ENCODE data around the gene PARD6G. TPM values are rescaled to one million over a fixed set of nuclear protein-coding genes. Genes with fewer than 3 reads are reported as not detected.
A peak's percentile ranks its signal among the peaks of the same experiment; 100 is the strongest.

Gene PARD6G
- total RNA-seq, 1 donor from 2014 or later: 30.7 TPM

DNA sequence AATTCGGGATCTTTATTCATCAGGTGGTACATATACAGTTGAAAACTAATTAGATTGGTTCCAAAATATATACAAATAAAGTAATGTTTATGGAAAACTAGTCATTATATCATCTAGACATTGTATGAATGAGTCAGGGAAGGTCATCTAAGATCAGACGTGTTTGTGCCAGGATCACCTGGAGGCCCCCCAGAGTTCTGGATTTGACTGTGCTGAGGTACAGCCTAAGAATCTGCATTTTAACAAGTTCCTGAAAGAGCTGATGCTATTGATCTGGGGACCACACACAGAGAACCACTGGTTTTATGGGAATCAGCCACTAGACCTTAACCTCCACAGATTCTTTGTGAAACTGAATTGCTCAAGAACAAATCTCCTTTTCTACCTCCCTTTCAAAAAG lies 43.2 kb downstream of the PARD6G start:
- no peaks in the 10 kb centered on the region for H3K27me3 Mint-ChIP-seq (ENCODE audit: low read depth)

DNA sequence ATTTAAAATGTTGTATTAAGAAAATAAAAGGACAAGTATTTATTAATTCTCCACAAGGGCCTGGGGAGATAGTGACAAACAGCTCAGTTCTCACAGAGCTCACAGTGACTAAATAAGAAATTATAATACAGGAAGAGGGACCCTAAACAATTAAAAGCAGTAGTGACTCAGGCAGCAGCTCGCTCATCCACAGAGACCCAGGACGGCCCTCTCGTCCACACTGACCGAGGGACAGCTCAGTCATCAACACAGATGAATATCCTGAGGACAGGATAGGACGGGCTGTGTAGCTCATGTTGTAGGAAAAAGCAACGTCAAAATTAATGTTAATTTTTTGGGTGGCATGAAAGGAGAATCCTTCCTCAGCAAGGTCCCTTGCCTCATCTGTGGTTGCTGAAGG lies 44.1 kb downstream of the PARD6G start:
- H3K4me1 Mint-ChIP-seq: peaks cover 15% of the 10 kb centered on the region
- TF ChIP-seq, protein P1, sequence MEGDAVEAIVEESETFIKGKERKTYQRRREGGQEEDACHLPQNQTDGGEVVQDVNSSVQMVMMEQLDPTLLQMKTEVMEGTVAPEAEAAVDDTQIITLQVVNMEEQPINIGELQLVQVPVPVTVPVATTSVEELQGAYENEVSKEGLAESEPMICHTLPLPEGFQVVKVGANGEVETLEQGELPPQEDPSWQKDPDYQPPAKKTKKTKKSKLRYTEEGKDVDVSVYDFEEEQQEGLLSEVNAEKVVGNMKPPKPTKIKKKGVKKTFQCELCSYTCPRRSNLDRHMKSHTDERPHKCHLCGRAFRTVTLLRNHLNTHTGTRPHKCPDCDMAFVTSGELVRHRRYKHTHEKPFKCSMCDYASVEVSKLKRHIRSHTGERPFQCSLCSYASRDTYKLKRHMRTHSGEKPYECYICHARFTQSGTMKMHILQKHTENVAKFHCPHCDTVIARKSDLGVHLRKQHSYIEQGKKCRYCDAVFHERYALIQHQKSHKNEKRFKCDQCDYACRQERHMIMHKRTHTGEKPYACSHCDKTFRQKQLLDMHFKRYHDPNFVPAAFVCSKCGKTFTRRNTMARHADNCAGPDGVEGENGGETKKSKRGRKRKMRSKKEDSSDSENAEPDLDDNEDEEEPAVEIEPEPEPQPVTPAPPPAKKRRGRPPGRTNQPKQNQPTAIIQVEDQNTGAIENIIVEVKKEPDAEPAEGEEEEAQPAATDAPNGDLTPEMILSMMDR (IDR thresholded peaks at IDR 0.05; ENCODE audit: unreplicated experiment): no peak
- peaks cover 5% of the 10 kb centered on the region for H3K36me3 Mint-ChIP-seq
- H3K27ac Mint-ChIP-seq: no peak overlapping the region
- no peaks in the 10 kb centered on the region for H3K27me3 Mint-ChIP-seq (ENCODE audit: low read depth)
- peak in 1 of 2 experiments; percentile 33 for DNase-seq (ENCODE audit: low spot score in 2 of 2, unreplicated experiment in 2 of 2)
- H3K9me3 Mint-ChIP-seq: no peaks in the 10 kb centered on the region
- H3K4me3 Mint-ChIP-seq: no peak overlapping the region

More for the DNA sequence above, 43.2 kb downstream of the PARD6G start:
- Mint-ChIP-seq H3K4me1 (peaks cover 15% of the 10 kb centered on the region), H3K4me3 (no peak overlapping the region), H3K9me3 (no peaks in the 10 kb centered on the region), H3K36me3 (peaks cover 5% of the 10 kb centered on the region), H3K27ac (no peak overlapping the region)
- TF ChIP-seq, protein P1 (IDR thresholded peaks at IDR 0.05; ENCODE audit: unreplicated experiment): no peak
- no peak for DNase-seq (ENCODE audit: low spot score in 2 of 2, unreplicated experiment in 2 of 2)

DNA sequence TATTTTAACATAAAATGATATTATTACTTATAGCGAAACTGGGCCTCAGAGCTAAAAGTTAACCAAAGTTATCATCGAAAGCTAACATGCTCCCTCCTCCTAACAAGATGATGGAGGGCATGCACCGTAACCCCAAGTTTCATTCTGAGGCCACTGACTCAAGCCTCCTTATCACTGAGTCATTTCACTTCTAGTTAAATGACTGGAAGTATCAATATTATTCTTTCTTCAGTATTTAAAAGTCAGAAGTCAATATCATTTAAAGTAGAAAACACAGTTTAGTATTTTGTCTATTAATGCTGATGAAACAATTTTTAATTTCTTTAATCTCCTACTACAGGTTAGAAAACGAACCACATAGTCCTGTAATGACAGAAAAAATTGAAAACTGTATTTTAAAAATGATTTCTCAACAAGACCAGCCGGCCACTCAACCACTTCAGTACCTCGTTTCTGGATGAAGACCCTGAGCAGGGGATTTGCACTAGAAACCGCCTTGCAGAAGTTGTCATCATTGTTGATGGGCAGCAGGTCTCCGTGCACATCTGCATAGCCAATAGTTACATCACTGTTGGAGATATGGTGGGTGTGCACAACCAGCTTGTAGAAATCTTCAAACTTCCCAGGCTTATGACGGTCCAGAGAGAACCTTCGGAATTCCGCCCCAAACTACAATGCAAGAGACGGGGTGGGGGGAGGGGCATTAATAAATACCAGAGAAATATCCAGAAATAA lies 44.9 kb downstream of the PARD6G start:
- TF ChIP-seq, protein P1 (IDR thresholded peaks at IDR 0.05; ENCODE audit: unreplicated experiment): no peak
- H3K36me3 Mint-ChIP-seq: peaks cover 5% of the 10 kb centered on the region
- no peak overlapping the region for H3K4me3 Mint-ChIP-seq
- peaks cover 20% of the 10 kb centered on the region for H3K4me1 Mint-ChIP-seq
- no peak overlapping the region for H3K27ac Mint-ChIP-seq
- H3K27me3 Mint-ChIP-seq (ENCODE audit: low read depth): no peaks in the 10 kb centered on the region
- H3K9me3 Mint-ChIP-seq: no peaks in the 10 kb centered on the region
- no peak for DNase-seq (ENCODE audit: low spot score in 2 of 2, unreplicated experiment in 2 of 2)

DNA sequence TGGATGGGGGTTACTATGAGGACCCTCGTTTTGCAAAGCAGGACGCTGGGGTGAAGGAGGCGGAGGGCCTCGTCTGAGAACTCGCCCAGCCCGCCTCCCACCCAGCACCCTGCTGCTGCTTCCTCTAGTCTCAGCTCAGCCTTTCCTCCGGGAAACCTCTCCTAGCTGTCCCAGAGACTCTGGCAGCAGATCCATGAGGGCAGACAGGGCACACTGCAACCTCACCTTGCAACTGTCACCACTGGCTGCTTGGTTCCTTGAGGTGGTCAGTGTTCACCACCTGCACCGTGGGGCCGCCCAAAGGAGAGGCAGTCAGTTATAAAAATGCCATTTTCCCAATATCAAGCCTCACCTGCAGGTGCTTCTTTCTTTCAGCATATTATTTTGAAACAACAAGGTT lies 45.6 kb downstream of the PARD6G start:
- H3K27ac Mint-ChIP-seq: no peak overlapping the region

DNA sequence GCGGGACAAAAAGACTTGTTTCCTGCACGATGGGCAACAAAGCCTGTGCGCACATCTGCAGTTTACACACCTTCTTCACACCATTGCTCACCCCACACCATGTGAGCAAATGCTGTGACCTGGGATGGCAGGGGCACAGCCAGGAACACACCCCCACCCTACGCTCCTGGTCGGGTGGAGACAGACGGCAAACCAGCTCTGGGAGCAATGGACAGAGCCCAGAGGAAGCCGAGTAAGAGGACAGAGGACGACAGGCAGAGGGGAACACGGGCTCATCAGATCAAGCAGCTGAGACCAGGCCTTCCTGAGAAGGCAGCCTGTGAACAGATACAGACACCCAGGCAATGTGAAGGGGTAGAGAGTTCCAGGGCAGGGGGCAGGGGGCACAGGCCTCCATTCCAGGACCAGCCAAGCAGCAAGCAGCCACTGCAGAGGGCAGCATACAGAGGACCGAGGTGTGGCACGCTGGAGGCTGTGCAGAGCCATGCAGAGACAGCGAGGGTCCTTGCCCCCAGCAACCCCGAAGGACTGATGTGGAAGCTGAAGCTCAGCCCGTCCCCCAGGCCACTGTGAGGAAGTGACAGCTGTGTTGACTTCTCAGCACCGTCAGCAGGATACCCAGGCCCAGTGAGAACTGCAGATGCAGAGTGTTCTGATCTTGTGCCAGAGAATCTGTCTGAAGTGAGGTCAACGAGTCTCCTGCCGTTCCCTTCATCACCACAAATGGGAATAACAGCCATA lies 46.2 kb downstream of the PARD6G start:
- no peak for DNase-seq (ENCODE audit: low spot score in 2 of 2, unreplicated experiment in 2 of 2)
- Mint-ChIP-seq H3K27ac (no peak overlapping the region), H3K36me3 (peaks cover 5% of the 10 kb centered on the region), H3K4me3 (no peak overlapping the region), H3K27me3 (ENCODE audit: low read depth) (no peaks in the 10 kb centered on the region), H3K4me1 (peaks cover 31% of the 10 kb centered on the region), H3K9me3 (no peaks in the 10 kb centered on the region)
- TF ChIP-seq, protein P1 (IDR thresholded peaks at IDR 0.05; ENCODE audit: unreplicated experiment): no peak

More for the DNA sequence above, 45.6 kb downstream of the PARD6G start:
- TF ChIP-seq, protein P1 (IDR thresholded peaks at IDR 0.05; ENCODE audit: unreplicated experiment): no peak
- no peaks in the 10 kb centered on the region for H3K27me3 Mint-ChIP-seq (ENCODE audit: low read depth)
- peaks cover 27% of the 10 kb centered on the region for H3K4me1 Mint-ChIP-seq
- H3K9me3 Mint-ChIP-seq: no peaks in the 10 kb centered on the region
- no peak overlapping the region for H3K4me3 Mint-ChIP-seq
- DNase-seq (ENCODE audit: low spot score in 2 of 2, unreplicated experiment in 2 of 2): peak in 1 of 2 experiments; percentile 33
- peaks cover 5% of the 10 kb centered on the region for H3K36me3 Mint-ChIP-seq
